Measurements from ENCODE around the gene NAA10. TPM values are rescaled to one million over a fixed set of nuclear protein-coding genes. Genes with fewer than 3 reads are reported as not detected.

NAA10 gene
- total and polyA plus RNA-seq, 2 of the 13 experiments (the other 11 are each of a cell fraction or from before 2014, with no cell fraction given) = 49.2 to 51.7 TPM

DNA sequence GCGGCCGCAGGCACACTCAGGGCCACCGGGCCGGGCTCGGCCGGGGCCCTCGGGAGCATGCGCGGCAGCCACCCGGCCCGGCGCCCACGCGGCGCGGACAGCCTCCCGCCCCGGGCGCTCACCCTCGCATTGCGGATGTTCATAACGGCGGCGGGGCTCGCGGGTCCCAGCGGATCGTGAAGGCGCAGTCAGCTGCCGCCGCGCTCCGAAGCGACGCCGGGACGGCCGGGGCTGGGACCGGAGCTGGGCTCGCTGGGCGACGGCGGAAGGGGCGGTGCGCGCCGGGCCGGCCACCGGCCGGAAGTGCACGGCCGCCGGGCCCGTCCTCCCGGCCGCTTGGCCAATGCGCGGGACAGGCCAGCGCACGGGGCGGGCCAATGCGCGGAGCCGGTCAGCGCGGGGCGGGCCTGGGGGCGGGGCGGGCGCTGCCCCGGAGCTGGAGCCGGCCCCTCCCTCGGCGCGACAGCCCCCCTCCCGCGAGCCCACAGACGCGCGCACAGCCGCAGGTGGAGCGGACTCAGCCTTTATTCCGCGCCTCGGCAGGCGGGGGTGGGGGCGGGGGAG lies at the start of gene NAA10 (continued):
- TF ChIP-seq, protein P1, sequence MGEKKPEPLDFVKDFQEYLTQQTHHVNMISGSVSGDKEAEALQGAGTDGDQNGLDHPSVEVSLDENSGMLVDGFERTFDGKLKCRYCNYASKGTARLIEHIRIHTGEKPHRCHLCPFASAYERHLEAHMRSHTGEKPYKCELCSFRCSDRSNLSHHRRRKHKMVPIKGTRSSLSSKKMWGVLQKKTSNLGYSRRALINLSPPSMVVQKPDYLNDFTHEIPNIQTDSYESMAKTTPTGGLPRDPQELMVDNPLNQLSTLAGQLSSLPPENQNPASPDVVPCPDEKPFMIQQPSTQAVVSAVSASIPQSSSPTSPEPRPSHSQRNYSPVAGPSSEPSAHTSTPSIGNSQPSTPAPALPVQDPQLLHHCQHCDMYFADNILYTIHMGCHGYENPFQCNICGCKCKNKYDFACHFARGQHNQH (CRISPR knock-in tag; IDR thresholded peaks at IDR 0.05) = no peak
- no peak for TF ChIP-seq ZNF329 (CRISPR knock-in tag; IDR thresholded peaks at IDR 0.05; ENCODE audit: low read depth)
- no peak for TF ChIP-seq NCOR1 (IDR thresholded peaks at IDR 0.05; ENCODE audit: borderline replicate concordance, low read length)
- TF ChIP-seq, protein P2, sequence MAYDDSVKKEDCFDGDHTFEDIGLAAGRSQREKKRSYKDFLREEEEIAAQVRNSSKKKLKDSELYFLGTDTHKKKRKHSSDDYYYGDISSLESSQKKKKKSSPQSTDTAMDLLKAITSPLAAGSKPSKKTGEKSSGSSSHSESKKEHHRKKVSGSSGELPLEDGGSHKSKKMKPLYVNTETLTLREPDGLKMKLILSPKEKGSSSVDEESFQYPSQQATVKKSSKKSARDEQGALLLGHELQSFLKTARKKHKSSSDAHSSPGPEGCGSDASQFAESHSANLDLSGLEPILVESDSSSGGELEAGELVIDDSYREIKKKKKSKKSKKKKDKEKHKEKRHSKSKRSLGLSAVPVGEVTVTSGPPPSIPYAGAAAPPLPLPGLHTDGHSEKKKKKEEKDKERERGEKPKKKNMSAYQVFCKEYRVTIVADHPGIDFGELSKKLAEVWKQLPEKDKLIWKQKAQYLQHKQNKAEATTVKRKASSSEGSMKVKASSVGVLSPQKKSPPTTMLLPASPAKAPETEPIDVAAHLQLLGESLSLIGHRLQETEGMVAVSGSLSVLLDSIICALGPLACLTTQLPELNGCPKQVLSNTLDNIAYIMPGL (CRISPR knock-in tag; IDR thresholded peaks at IDR 0.05; ENCODE audit: borderline replicate concordance in 1 of 2, low read depth in 1 of 2) = no peak
- TF ChIP-seq, protein P3, sequence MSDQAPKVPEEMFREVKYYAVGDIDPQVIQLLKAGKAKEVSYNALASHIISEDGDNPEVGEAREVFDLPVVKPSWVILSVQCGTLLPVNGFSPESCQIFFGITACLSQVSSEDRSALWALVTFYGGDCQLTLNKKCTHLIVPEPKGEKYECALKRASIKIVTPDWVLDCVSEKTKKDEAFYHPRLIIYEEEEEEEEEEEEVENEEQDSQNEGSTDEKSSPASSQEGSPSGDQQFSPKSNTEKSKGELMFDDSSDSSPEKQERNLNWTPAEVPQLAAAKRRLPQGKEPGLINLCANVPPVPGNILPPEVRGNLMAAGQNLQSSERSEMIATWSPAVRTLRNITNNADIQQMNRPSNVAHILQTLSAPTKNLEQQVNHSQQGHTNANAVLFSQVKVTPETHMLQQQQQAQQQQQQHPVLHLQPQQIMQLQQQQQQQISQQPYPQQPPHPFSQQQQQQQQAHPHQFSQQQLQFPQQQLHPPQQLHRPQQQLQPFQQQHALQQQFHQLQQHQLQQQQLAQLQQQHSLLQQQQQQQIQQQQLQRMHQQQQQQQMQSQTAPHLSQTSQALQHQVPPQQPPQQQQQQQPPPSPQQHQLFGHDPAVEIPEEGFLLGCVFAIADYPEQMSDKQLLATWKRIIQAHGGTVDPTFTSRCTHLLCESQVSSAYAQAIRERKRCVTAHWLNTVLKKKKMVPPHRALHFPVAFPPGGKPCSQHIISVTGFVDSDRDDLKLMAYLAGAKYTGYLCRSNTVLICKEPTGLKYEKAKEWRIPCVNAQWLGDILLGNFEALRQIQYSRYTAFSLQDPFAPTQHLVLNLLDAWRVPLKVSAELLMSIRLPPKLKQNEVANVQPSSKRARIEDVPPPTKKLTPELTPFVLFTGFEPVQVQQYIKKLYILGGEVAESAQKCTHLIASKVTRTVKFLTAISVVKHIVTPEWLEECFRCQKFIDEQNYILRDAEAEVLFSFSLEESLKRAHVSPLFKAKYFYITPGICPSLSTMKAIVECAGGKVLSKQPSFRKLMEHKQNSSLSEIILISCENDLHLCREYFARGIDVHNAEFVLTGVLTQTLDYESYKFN (CRISPR knock-in tag; conservative IDR thresholded peaks at IDR 0.05) = no peak
- no peak; the same call in 1 of the 2 replicates for TF ChIP-seq NFYB (CRISPR knock-in tag; IDR thresholded peaks at IDR 0.05)
- TF ChIP-seq RNF2 (conservative IDR thresholded peaks at IDR 0.05; ENCODE audit: low read depth) = no peak
- no peak for TF ChIP-seq MAZ (IDR thresholded peaks at IDR 0.05; ENCODE audit: borderline replicate concordance, low read depth, low read length)
- TF ChIP-seq MAZ (CRISPR knock-in tag; IDR thresholded peaks at IDR 0.05; ENCODE audit: low read depth) = no peak
- TF ChIP-seq SUZ12 (IDR thresholded peaks at IDR 0.05; ENCODE audit: low read depth, low read length) = no peak
